Spinal cord (tissue), 10 donors: ENCODE results near the gene GABRA5. TPM values are rescaled to one million over a fixed set of nuclear protein-coding genes. Genes with fewer than 3 reads are reported as not detected.
"Not testable (repeated sequence)": the region's sequence is repeated elsewhere in the genome, so short reads cannot be mapped to it uniquely, and the experiment has no call there.

Experiments
- DNase-seq, 6 donors: peaks; one replicate each; pipeline versions ENCODE4 v3.0.0 to v3.0.0-alpha.2; 2013 to 2015; ENCODE audit warnings: low spot score in 6 of 6, low read depth in 4 of 6
- H3K27ac ChIP-seq: one replicate; pipeline ENCODE4 v1.5.1; 2013; ENCODE audit warnings: low read depth, low read length, control low read depth
- H3K27me3 ChIP-seq: one replicate; pipeline ENCODE4 v1.6.1; 2013; ENCODE audit warnings: low read length; ENCODE audit not compliant: control insufficient read depth, insufficient read depth
- H3K36me3 ChIP-seq: one replicate; pipeline ENCODE4 v1.6.1; 2013; ENCODE audit warnings: low read length; ENCODE audit not compliant: control insufficient read depth, insufficient read depth
- H3K4me1 ChIP-seq: one replicate; pipeline ENCODE4 v1.6.1; 2013; ENCODE audit warnings: low read length; ENCODE audit not compliant: control insufficient read depth, insufficient read depth
- H3K4me3 ChIP-seq: one replicate; pipeline ENCODE4 v1.5.1; 2013; ENCODE audit warnings: low read depth, low read length, control low read depth
- H3K9me3 ChIP-seq: one replicate; pipeline ENCODE4 v1.6.1; 2013; ENCODE audit warnings: low read length; ENCODE audit not compliant: control insufficient read depth, insufficient read depth
- WGBS: methylation state at CpG from one replicate; pipeline ENCODE4 v1.1.5; 2013; ENCODE audit warnings: missing lambda C conversion rate; ENCODE audit not compliant: insufficient coverage; 5-methylcytosine and 5-hydroxymethylcytosine counted together
- polyA plus RNA-seq, 2 donors: library from polyadenylated mRNA; unstranded; fragments of 120-200 nt; gene quantifications; one replicate each; pipeline ENCODE4 v1.2.1, GENCODE V29; 2013; ENCODE audit not compliant: insufficient read length in 2 of 2
- total RNA-seq, 2 donors: library from RNA; depleted of rRNA in 1 of 2; stranded (reverse); fragments of 120-200 nt in 1 of 2; fragments of >200 nt in 1 of 2; gene quantifications; one replicate each; pipeline versions ENCODE4 v1.2.3 to v1.2.4, GENCODE V29; 2013 to 2014
- donor health status: healthy.

The GABRA5 gene
- total and polyA plus RNA-seq, 4 donors = 7.9 to 33.8 (median 31.1) TPM

- Histone ChIP-seq H3K27ac (no peak overlapping the region), H3K9me3 (no peaks in the 10 kb centered on the region), H3K4me3 (no peak overlapping the region), H3K36me3 (peaks cover 16% of the 10 kb centered on the region), H3K27me3 (no peaks in the 10 kb centered on the region), H3K4me1 (peaks cover 19% of the 10 kb centered on the region)
- WGBS = 74% methylated on average over 25 of the region's 26 CpGs
- no peak for DNase-seq
These were observed 27.3 kb downstream of the GABRA5 start for GRCh38 chr15:26894181-26894580.

GRCh38 chr15:26895346-26895745 is 28.5 kb downstream of the GABRA5 start:
- H3K27ac ChIP-seq, H3K4me3 ChIP-seq, H3K9me3 ChIP-seq, H3K27me3 ChIP-seq, DNase-seq: not testable (repeated sequence)
- WGBS = 97% methylated on average over 19 of the region's 19 CpGs
- H3K36me3 ChIP-seq = peaks cover 16% of the 10 kb centered on the region
- H3K4me1 ChIP-seq = peaks cover 19% of the 10 kb centered on the region

GRCh38 chr15:26899658-26900057 is 32.8 kb downstream of the GABRA5 start:
- no peaks in the 10 kb centered on the region for H3K4me1 ChIP-seq
- H3K36me3 ChIP-seq = no peaks in the 10 kb centered on the region
- no peak overlapping the region for H3K27ac ChIP-seq
- no peak for DNase-seq
- no CpG with 5 or more reads among the region's 3 CpGs for WGBS
- H3K4me3 ChIP-seq = no peak overlapping the region
- H3K27me3 ChIP-seq = no peaks in the 10 kb centered on the region
- peaks cover 4% of the 10 kb centered on the region for H3K9me3 ChIP-seq

GRCh38 chr15:26901041-26901440 is 34.2 kb downstream of the GABRA5 start:
- H3K27ac ChIP-seq = peak overlapping the region; percentile 27
- no CpG with 5 or more reads among the region's 4 CpGs for WGBS
- no peak overlapping the region for H3K4me3 ChIP-seq
- H3K9me3 ChIP-seq = peaks cover 4% of the 10 kb centered on the region
- H3K36me3 ChIP-seq = no peaks in the 10 kb centered on the region
- peak in 5 of 6 donors; percentile 22 to 85 (median 53) for DNase-seq
- no peaks in the 10 kb centered on the region for H3K4me1 ChIP-seq
- no peaks in the 10 kb centered on the region for H3K27me3 ChIP-seq

- Histone ChIP-seq H3K4me1 (peaks cover 7% of the 10 kb centered on the region), H3K9me3 (no peaks in the 10 kb centered on the region), H3K4me3 (no peak overlapping the region), H3K27ac (no peak overlapping the region), H3K27me3 (no peaks in the 10 kb centered on the region), H3K36me3 (no peaks in the 10 kb centered on the region)
- peak in 1 of 6 donors; percentile 16 for DNase-seq
- WGBS = 100% methylated on average over 2 of the region's 4 CpGs
These were observed 43.9 kb downstream of the GABRA5 start for GRCh38 chr15:26910715-26911114.

- Histone ChIP-seq H3K36me3 (no peaks in the 10 kb centered on the region), H3K4me1 (no peaks in the 10 kb centered on the region), H3K27me3 (no peaks in the 10 kb centered on the region), H3K4me3 (no peak overlapping the region), H3K27ac (no peak overlapping the region), H3K9me3 (peaks cover 2% of the 10 kb centered on the region)
- no CpG with 5 or more reads among the region's 1 CpG for WGBS
- DNase-seq = no peak
These were observed 54.6 kb downstream of the GABRA5 start for GRCh38 chr15:26921433-26921832.

- H3K4me3 ChIP-seq = no peak overlapping the region
- H3K27ac ChIP-seq = no peak overlapping the region
- H3K4me1 ChIP-seq = no peaks in the 10 kb centered on the region
- no peak for DNase-seq
- H3K27me3 ChIP-seq = no peaks in the 10 kb centered on the region
- H3K9me3 ChIP-seq = peaks cover 2% of the 10 kb centered on the region
- no peaks in the 10 kb centered on the region for H3K36me3 ChIP-seq
- 100% methylated on average over 1 of the region's 2 CpGs for WGBS
These were observed 59.2 kb downstream of the GABRA5 start for GRCh38 chr15:26926081-26926480.

- DNase-seq = no peak
- no peaks in the 10 kb centered on the region for H3K27me3 ChIP-seq
- no peak overlapping the region for H3K27ac ChIP-seq
- 78% methylated on average over 4 of the region's 8 CpGs for whole genome bisulfite sequencing
- H3K4me3 ChIP-seq = no peak overlapping the region
- H3K9me3 ChIP-seq = peaks cover 3% of the 10 kb centered on the region
- H3K36me3 ChIP-seq = no peaks in the 10 kb centered on the region
- no peaks in the 10 kb centered on the region for H3K4me1 ChIP-seq
These were observed 61.2 kb downstream of the GABRA5 start for GRCh38 chr15:26928051-26928450.

GRCh38 chr15:26929588-26929987 is 62.7 kb downstream of the GABRA5 start:
- H3K9me3 ChIP-seq = peaks cover 3% of the 10 kb centered on the region
- H3K4me3 ChIP-seq = no peak overlapping the region
- no peaks in the 10 kb centered on the region for H3K36me3 ChIP-seq
- WGBS = 83% methylated on average over 1 of the region's 4 CpGs
- H3K27ac ChIP-seq = no peak overlapping the region
- no peak for DNase-seq
- H3K4me1 ChIP-seq = no peaks in the 10 kb centered on the region
- no peaks in the 10 kb centered on the region for H3K27me3 ChIP-seq

- peaks cover 3% of the 10 kb centered on the region for H3K9me3 ChIP-seq
- no peak overlapping the region for H3K27ac ChIP-seq
- H3K4me1 ChIP-seq = no peaks in the 10 kb centered on the region
- no peak overlapping the region for H3K4me3 ChIP-seq
- peaks cover 7% of the 10 kb centered on the region for H3K36me3 ChIP-seq
- peak in 1 of 6 donors; percentile 54 for DNase-seq
- WGBS = 58% methylated on average over 4 of the region's 6 CpGs
- H3K27me3 ChIP-seq = no peaks in the 10 kb centered on the region
These were observed 68.0 kb downstream of the GABRA5 start for GRCh38 chr15:26934848-26935247.
